Measurements from ENCODE around the gene TENM3. TPM values are rescaled to one million over a fixed set of nuclear protein-coding genes. Genes with fewer than 3 reads are reported as not detected.

Gene TENM3
- total RNA-seq, 1 donor from 2014 or later, result 28.1 TPM

DNA sequence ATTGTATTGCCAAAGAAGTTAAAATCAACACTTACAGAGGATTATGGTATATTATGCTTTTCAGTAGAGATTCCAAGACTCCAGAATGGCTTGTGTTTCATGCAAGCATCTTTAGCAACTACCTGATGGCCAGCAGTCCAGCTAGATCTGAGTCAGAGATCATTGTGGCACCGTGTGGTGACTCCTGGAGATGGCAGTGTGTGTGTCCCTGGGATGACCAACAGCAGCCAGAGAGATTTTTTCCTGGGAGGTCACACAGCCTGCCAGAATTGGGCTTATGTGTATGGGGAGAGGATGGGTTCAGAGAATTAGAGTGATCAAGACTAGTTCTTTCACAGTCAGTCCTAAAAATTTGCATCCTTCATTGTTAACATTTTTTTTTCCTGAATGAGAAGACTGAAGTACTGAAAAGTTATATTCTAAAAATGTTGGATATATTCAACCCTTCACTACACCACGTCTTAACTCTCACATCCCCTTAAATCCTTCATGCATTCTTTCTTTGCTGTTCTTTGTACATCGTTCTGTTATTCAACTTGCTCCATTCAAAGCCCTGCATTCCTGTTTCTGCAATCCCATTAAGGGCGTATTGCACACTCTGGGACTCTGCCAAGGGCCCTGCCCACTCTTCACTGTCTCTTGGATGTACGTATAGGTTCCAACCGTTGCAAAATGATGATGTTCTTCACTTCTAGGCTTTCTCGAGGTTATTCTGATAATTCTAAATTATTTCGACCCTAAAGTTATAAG is 12.4 kb downstream of the TENM3 start:
- DNase-seq, result no peak

DNA sequence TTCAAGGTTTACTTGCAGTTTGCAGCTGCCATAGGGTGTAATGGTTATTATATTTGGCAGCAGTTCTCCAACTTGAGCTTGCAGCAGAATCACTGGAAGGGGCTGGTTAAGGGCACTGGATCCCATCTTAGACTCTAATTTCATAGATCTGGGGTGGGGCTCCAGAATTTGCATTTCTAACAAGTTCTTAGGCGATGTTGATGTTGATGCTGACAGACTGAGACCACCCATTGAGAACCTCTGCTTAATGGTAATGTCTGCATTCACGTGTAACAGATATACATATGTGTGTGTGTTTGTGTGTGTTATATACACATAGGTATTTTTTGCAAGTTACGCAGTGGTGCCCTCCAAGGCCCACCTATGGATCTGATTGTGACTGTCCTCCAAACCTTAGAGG is 13.8 kb downstream of the TENM3 start:
- DNase-seq, result no peak

DNA sequence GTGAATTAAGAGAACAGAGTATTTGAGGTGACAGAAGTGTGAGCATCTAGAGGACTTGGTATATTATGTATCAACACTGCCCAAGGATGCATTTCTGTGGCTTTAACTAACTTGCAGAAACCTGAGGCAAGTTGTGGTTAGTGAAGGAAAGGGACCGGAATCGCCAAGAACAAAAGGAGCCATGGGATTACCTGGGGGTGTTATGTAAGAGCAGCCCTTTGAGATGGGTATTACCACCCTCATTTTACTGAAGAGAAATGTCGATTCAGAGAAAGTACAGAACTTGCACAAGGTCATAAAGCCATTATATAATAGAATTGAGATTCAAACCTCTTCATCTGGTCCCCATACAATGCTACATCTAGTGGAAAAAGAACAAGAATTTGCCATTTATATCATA is 14.3 kb downstream of the TENM3 start:
- no peak for DNase-seq

DNA sequence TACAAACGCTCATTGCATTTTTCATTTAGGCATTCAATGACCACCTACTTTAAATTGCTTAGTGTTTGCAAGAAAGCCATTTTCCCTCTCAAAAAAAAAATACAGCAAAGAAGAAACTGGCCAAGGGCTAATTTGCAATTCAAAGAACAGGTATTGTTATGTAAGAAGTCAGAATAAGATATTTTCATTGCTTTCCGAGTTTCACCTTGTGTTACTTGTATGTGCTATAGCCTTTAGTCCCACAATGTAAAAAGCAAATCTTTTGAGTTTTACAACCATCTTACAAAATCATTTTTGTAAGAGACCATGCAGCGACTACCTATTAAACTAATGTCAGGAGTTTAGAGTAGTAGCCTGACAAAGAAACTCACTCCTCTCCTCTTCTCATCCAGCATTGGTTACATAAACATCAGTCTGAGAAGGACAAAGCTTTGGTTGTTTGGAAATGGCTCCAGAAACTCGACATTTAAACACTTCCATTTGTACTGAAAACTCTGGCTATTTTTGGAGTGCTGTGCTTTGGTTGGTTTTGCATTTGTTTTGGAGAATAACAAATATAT is 15.3 kb downstream of the TENM3 start:
- DNase-seq, result no peak

DNA sequence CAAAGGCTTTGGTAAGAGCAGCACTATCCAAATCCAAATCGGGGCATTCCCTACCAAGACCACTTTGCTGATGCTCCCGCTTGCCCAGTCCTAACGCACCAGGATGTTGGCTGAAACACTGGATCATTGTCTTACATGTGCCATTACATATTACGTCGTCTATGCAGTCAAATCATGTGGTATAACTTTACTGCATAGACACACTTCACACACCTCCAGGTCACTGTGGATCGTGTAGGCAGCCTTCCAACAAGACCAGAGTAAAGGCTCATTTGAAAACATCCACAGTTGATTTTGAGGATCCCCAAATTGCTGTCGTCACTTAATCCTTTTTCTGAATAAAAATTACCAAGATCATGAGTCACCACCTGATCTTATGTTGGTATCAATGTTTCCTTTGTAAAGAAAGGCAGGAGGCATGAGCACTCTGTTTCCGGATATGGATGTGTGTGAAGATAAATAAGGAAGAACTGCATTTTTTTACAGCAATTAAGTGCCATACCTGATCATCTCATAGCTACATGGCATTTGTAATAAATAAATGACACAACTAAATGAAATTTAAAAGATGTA is 18.5 kb downstream of the TENM3 start:
- no peak for DNase-seq

DNA sequence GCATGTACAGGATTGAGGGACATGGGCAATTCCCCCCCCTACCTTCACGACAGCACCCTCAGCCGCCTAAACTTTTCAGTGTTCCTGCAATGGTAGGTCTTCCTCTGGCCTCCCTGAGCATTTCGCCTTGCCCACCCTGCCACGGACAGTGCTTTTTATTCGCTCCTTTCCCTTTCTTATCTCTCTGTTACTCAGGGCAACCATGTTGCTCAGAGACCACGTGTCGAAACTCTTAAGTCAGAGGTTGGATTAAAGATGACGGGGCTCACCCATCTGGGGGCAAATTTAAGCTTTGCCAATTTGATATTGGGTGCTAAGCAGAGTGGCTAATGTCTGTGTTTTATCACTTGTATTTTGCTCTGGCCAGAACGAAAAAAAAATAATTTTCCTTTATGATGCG is 20.4 kb downstream of the TENM3 start:
- no peak for DNase-seq

DNA sequence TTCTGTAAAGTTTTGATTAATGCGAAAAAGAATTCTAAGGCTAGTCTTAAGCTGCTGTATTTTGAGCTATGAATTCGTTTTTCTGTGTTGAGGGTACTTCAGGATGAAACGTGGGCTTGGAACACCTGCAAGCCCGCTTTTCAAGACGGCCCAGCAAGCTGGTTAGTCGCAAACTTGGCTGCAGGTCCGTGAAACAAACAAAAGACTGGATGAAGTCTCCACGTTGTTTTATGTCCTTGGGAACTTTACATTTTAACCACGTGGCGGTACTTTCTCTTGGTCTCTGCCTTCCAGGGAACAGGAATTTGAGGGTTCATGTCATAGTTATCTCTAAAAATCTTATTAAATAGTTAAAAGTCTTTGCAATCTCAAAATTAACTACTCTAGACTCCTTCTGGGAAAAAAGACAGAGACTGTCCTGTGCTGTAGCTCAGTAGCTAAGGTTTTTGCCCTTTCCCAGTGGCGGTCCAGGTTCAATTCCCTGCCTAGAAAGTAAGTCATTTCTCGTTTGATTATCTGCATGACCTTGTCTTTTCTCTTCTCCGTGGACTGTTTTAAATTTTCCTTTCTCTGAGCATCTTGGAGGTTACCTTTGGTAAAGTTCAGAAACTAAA is 21.0 kb downstream of the TENM3 start:
- DNase-seq, result no peak

DNA sequence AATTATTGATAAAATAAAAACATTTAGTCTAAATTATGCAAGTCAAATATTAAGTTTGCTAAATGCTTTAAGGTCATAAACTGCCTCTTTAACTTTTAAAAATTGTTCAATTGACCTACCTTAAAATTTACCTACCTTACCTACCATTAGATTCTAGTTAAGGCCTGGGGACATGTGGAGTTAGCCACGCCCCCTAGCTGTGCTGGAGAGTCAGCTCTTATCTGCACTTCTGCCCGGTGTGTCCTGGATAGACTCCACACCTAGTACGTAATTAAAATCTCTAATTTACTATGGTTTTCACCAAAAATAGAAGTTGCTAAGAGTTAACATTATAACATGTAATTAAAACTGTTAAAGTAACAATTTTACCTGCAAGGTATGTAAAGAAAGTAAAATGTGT is 22.7 kb downstream of the TENM3 start:
- no peak for DNase-seq

DNA sequence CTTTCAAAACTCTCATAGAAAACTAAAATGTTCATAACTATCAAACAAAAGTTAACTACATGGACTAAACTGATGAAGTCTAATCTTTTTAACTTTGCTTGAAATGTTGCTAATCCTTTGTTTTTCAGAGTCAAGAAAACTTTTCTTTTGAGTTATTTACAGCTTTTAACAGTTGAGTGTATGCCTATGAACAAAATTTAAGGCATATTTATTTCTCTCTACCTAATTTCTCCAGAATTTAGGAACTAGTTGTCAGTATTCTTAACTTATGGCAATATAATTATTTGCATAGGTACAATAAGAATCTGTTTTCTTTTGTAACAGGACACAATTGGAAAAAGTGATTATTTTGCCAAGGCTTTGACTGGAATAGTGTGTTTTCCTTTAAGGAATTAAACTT is 23.8 kb downstream of the TENM3 start:
- DNase-seq, result no peak

DNA sequence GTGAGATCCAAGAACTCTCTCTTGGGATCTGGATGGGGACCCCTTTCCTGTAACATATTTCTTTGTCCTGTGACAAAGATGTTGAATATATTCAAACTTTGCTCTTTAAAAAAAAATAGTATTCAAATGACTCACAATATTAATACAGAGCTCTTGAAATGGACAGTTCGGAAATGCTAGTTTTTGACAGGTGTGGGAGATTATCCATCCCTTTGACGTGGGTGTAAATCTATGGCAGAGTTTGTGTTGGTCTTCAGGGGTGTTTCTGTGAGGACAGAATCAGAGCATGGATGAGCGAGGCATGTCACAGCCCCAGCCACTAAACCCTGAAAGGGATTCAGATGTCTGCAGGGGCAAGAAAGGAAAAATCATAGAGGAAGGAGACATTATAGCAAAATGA is 25.8 kb downstream of the TENM3 start:
- no peak for DNase-seq

DNA sequence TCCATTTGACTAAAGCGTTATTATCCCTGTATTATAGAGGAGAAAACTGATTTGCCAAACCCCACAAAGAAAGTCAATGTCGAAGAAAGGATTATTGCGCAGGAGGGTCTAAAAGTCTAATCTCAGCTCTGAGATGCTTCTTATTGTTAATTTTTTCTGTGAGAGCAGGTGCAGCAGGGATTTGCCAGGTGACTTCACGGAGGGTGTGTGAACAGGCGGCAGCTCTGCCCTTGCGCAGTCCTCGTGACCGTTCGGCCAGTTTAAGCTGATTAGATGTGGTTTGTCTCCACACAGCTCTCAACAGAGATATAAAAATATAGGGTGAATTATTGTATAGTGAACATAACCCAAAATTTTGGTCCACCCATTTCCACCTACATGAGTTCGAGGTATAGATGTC is 28.5 kb downstream of the TENM3 start:
- DNase-seq, result no peak

DNA sequence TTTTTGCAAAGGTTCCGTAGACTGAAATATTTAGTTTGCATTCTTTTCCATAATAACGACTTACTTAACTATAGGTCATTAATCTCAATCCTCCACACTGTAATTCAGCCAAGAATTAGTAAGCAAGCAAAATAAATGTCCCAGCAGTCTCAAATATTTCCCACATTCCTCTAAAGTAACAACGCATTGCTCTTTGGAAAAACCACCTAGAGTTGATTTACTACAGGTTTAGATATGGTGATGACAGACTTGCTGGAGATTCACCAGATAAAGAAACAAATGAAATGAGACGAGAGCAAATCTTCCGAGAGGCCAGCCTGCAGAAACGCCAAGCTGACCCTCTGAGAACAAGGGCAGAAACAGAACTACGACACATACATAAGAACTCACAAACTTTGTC is 28.9 kb downstream of the TENM3 start:
- no peak for DNase-seq

DNA sequence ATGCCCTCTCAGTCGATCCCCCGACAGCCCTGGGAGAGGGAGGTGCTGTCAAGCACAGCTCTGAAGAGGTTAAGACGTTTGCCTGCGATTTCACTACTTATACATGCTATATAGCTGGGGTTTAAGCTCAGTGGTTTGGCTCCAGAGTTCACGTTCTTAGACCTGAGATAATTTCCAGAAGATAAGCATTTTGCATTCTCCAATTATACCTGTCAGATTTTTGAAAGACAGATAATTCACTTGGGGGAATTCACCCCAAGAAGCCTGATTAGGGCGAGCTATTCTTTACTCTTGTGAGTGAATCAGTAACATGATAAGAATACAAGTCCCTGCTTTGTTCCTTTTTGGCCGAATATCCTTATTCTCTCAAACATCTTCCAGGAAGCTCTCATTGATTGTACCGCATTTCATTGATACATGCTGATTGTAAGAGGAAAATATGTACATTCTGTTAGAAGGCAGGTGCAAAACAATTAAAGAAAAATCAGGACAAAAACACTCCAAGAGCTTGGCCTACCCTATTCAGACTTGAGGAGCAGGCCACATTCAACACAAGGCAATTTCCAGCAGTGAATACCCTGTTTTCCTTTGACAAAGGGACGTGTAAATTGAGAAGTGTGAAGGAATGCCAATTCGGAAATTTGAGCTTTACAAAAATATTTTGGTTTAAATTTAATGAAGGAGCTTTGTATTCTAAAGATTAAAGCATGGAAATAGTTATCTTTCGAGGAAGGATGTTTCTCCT is 30.2 kb downstream of the TENM3 start:
- DNase-seq, result no peak

DNA sequence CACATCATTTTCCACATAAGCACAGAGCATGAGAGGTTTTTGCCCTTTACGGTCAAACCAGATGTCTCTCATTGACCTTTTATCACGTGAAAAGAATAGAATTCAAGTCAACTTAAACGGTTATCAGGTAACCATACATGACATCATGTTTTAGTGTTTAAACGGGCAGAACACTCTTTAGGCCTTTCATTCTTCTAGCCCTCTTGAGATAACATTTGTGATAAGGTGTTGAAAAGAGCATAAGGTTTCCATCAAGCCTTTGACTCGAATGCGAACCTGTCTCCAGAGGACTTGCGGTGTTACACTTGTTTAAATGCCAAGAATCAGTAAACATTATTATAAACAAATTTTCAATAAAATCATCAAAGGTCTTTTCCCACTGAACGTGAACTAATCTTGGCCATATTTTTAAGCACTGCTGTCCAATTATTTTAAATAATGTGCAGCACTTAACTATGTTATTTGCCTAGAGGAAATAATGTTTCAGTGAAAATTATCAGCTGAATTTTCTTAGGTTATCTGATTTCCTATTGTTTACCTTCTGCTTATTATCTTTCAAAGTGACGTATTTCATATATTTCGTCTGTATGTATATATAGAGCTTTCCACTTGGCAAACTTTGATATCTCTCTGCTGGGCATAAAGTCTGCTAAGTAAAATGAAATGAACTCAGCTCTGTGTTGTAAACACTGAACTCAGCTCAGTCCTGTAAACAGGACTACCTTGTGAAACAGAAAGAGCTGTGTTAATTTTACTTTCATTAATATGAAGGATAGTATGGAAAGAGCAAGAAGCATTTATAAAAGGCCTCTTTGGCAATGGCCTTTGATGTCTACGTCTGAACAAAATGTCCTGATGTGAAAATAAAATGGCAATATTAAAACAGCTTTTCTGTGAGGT is 33.3 kb downstream of the TENM3 start:
- no peak for DNase-seq

DNA sequence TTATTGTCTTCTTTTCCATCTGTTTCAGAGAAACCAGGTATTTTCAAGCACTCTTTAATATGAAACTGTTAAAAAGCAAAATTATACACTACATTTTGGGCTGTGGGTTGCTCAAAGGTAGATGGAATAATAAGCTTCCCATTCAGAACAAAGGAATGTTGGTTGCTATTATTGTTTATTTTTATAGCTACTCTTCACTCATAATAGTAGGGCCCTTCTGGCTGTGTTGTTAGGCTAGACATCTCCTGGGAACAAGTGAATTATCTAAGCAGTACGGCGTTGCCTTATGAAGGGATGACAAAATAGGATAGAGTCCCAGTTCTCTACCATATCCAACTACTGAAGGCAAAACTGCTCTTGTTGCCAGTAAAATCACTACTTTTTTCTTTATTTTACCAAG is 34.2 kb downstream of the TENM3 start:
- DNase-seq, result no peak

DNA sequence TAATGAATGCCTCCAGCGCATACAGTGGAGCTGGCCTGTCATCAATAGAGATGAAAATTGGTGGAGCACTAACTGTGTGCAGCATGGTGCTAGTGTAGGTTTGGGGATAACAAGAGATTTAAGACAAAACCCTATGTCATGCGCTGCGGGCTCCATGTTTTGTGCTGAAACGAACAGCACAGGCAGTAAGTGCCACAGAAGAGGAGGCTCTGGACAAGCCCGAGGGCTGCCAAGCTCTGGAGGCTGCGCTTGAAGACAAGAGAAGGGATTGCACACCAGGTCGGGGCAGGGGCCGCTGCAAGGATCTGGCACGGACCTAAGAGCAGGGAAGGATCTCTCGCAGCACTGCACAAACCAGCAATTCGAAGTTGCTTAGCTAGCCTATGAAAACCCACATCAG is 35.5 kb downstream of the TENM3 start:
- DNase-seq, result no peak

DNA sequence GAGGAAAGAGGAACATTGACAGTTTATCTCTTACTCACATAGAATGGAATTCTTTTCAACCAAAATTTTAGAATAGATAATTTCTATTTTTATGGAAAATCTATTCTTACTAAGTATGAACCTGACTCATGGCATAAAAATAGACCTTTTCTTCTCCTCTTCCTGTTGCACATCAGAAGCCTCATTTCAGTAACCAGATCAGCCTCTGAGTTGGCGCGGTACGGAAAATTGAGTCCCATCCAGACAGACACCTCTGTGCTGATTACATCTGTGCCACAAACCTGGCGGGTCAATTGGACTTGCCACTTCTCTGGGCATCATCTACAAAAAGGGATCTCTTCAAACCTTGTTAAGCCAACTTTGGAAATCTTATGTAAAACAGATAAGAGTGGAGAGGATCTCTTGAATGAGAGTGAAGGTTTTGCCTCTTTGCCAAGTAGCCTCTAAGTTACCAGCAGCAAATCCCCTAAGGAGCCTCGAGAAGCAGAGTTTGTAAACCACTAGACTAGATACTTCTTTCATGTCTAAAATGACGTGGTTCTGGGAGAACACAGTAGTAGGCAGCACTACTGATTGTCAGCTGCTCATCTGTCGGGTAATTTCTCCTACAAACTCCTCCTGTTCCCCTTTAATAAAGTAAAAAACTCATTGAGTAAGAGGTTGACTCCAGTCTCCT is 37.4 kb downstream of the TENM3 start:
- no peak for DNase-seq

DNA sequence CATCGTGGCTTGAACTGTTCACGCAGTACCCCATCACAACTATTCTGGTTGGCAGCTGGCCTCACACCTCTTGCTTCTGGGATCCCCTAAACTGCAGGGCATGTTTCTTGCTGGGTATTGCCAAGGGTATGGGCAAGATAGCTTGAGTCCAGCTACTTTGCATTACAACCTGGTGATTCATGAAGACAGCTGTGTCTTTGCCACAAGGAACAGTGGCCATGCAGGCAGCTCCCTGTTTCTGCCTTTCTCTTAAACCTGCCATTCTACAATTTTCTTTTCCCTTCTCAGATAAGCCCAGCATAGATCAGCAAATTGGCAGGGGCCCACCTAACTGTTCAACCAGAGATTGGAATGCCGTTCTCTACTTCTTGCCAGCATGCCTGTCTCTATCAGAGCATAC is 42.8 kb downstream of the TENM3 start:
- DNase-seq, result no peak

DNA sequence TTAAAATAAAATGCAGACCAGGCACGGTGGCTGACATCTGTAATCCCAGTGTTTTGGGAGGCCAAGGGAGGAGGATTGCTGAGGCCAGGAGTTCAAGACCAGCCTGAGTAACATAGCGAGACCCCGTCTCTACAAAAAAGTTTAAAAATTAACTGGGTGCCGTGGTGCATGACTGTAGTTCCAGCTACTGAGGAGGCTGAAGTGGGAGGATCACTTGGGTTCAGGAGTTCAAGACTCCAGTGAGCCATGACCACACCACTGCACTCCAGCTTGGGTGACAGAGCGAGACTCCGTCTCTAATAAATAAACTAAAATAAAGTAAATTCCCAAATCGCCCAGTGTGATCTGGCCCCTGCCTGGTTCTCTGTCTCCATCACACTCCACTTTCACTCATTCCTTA is 43.7 kb downstream of the TENM3 start:
- DNase-seq, result no peak

DNA sequence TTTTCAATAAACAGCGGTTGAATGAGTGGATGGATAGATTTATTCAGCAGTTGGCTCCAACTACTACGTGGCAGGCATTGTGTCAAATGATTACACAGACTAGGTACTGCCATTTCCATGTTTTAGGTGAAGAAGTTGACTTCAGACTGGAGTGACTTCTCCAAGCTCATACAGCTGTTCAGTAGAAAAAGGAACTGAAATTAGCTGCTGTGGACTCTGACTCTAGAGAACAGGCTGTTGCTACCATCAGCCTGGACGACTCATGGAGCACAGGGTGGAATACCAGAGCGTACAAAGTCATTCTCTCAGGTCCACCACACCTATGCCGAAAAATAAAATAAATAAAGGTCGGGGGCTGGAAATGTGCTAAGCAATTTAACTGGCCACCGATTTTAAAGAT is 45.3 kb downstream of the TENM3 start:
- DNase-seq, result no peak

DNA sequence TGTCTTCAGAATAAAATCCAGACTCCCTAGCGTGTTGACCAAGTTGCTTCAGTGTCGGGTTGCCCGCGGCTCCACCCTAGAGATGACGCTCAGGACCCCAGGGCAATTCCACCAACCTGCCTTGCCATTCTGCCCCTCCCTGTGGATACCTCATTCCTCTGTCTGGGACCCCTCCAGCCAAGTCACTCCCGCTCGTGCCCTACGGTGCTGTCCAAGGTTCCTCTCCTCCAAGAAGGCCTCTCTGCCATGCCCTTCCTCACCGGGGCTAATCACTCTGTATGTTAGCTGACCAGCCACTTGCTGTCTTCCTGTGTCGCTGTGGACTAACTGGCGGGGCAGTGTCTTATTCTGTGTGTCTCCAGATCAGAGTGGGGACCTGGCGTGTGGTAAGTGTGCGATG is 46.6 kb downstream of the TENM3 start:
- DNase-seq, result no peak

DNA sequence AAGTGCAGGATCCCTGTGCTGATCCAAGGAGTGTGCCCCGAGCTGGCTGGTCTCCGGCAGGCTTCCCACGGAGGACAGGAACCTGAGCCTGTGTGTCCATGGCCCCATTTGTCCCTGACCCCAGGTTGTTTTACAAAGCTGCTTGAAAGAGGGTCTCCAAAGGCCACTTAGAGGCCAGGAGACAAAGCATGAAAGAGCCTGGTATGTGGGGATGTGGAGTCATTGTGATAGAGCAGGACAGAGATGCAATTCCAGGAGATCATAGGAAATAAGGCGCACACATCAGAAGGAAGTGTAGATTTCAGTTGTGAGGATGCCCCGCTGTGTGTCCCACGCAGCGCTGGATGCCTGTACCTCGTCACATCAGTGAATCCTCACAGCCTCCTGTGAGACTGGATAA is 48.0 kb downstream of the TENM3 start:
- DNase-seq, result no peak

Measured in dermis blood vessel endothelial cell (primary cell).